GM19238 (cell line): ENCODE data around the gene SOX9.

Experiments used
- DNase-seq: peaks from one replicate; pipeline ENCODE4 v3.0.0; 2011; ENCODE audit warnings: low spot score; ENCODE audit not compliant: insufficient read length

SOX9 gene

DNA sequence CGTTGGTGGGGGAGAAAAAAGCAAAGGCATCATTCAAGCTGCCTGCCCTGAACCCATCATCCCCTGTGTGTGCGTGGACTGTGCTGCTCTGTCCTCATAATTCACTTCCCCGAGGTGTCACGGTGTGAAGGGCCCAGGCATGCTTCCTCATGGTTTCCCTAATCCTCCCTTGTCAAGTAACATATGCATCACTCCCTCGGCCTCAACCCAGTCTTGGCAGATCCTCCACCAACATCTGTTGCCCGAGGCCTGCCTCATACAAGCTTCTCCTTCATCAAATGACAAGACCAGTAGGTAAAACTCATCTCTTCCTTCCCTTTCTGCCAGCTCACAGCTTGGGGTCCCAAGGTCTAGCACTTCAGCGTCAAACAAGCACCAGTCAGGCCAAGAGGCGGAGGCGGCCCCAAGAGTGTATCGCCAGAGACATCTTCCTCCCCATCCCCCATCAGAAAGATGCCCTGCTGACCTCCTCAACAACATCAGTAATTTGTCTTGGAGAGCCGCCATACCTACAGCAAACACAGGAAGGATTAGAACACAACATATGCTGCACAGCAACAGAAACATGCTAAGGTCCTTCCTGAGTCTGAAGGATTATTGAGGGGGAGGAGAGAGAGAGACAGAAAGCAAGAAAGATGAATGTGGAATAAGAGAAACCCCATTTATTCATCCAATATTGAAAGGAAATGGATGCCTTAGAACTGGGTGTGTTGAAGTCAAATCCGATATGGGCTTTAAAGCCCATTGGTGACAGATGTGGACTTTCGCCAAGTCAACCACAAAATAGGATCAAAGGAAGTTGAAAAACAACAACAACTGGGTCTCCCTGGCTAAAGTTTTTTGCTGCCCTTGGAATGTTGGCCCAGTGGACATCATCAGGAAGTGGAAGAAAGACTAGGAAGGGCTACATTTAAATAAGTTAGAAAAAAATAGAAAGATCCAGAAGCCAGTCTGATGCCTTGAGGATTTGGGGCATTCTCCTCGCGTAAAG, 38.4 kb downstream of the SOX9 start:
- DNase-seq, result no peak

DNA sequence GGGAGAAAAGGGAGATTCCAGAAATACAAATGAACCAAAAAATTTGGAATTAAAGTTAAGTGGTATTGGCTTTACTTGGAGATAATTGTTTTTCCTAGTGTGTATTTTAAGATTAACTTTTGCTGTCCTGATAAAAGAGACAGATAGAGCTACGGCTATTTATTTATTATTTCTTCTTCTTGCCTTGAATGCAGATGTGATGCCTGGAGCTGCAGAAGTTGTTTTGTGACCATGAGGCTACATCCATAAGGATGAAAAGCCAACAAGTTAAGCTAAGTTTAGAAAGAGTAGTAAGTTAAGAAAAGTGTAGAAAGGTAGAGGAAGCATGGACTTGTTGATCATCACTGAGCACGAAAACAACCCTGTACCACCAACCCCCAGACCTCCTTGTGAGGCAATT, 41.7 kb downstream of the SOX9 start:
- DNase-seq, result no peak

DNA sequence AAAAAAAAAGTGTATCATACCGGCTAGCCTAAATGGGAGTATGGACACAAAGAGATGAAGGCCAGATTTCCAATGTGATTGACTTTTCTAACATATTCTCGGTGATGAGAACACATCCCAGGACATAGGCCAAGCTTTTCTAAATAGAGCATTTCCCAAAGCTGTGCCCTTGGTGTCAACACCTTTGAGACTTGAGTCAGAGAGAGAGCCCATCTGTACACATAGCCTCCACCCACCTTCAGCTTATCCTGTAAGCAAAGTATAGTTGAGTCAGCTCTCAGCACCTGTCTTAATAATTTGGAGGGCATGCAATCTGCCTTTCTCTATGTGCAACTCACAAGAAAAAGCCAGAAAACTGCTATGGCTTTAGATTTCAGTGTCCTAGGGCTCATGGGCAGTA, 42.7 kb downstream of the SOX9 start:
- DNase-seq, result no peak

DNA sequence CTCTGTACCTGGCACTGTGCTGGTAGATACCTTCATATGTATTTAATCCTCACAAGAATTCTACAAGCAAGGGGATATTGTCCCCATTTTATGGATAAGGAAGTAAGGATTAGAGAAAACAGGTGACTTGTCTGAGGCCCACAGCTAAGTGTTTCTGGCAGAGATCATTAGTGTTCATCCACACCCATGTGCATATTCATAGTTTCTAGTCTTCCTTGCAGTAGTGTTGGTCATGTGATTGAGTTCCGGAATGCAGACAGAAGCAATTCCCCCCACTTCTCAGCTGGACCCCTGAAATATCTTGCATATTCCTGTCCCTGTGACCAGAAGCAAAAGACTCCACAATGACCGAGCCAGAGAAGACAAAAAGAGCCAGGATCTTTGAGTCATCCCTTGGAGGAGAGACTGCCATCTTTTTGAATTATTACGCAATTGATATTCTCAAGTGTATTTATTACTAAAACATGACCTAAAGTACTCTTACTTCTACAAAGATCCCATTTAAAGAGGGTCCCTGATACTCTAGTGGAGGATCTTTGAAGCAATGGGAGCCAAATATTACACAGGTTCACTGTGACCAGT, 43.4 kb downstream of the SOX9 start:
- DNase-seq, result no peak

DNA sequence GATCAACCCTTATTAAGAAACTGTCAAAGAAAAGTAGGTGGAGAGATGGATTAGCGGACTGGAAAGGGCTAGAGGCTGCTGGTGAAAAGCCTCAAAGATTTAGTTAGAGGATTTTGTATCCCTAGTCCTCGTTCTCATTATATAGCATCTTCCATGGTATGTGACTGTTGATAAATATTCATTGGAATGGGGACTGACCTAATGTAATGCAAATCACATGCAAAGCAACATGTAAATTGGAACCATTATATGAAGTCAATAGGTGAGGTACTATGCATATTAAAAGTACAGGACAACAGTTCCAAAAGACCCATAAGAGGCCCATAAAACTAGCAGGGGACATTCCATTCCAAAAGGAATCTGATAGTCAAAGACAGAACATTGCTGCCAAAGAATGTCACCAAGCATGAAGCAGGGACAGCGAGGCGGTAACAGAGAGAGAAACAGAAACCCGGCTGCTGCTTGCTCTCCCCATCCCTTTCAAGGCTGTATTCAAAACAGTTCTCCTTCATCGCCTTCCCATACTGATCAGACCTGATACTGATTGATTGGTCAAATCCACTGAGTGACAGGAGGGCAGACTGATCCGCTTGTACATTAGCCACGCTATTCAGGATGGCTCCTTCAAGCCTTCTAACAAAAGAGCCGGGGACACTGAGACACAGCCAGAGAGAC, 44.5 kb downstream of the SOX9 start:
- no peak for DNase-seq

DNA sequence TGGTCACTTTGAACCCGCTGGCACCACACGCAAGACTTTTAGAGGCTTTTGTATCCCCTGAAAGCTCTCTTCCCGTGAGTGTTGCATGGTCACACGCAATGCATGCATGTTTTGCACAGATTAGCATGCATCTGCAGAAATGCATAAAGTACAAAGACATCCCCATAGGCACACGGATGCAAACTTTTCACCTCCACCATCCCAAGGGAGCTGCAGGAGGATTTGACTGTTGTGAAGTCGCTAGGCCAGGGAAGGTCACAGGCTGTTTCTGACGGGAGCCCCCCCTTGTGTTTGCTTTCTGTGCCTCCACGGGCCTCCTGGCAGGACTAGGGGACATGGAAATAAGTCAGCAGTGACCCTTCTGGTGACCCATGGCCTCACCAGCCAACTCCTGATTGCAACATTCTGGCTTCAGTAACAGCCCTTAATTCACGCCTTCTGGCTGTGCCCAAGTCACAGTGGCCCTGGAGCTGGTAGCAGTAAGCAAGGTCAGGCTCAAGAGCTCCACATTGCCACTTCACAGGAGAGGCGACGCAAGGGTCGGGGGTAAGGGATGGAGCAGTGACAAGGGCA, 45.1 kb downstream of the SOX9 start:
- DNase-seq, result no peak

DNA sequence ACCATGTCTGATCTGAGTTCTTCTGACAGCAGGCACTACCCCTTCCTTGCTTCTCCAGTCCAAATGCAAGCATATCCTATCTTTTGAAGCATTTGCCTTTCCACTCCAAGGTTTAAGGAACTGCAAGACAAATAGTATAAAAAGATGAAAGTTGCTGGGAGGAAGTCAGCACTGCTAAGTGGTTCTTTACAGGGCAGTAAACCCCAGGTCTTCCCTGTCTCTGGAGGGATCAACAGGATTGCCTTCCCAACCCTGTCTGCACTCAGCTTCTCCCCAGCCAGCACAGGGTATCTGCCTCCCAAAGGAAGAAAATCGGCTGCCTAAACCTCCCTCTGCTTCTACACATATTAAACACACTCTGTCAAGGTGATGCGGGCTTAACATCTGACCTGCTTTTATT, 46.8 kb downstream of the SOX9 start:
- DNase-seq, result no peak

DNA sequence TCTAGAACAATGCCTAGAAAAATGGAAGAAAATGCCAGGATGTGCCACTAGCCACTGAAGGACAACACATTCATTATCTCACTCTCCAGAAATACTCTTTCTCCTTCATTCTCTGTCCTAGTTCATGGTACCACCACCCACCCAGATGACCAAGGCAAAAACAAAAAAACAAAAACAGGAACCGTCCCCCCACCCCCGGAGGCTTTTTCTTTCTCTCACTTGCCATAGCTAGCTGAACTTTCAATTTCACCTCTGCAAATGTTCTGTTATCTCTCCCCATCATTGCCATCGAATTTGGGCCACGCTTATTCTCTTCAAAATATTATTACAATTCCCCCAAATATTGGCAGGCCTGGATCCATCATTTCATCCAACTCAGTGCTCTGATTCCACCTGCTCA, 49.0 kb downstream of the SOX9 start:
- no peak for DNase-seq

DNA sequence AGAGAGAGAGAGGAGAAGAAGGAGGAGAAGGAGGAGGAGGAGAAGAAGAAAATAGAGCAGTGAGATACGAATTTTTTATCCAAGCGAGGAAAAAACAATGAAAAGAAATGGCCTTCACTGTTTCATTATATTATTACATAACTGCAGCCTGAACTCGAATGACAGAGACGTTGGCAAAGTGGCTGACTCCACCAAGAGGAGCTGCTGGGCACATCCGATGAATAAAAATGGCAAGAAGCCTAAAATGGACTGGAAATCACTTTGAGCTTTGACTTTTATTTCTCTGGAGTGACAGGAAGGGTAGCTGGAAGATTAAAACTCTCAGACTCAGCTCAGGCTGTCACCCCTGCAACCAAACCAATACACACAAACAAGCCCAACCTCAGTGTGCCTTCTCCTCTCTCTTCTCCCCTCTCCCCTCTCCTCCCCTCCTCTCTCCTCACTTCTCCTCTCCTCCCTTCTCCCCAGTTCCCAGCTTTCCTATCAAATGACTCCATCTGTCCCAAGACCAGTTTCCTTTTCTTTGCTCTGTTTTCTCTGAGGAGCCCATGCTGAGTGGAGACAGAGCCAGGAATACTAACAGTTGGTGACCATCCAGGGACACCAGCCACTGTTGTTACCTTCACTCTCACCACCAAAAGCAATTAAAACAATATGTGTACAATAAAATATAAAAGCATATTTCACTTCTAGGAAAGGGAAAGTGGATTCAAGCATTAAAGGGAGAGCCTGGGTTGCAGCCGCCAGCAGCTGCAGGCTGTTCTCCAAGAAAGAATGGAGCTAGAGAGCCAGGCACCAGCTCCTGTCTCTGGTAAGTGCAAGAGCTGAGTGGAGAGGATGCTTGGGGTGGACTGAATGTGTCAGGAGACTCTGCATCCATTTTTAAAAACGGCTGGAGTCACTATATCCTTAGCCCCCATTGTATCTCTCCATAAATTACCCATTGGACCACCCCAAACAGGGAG, 51.2 kb downstream of the SOX9 start:
- no peak for DNase-seq

DNA sequence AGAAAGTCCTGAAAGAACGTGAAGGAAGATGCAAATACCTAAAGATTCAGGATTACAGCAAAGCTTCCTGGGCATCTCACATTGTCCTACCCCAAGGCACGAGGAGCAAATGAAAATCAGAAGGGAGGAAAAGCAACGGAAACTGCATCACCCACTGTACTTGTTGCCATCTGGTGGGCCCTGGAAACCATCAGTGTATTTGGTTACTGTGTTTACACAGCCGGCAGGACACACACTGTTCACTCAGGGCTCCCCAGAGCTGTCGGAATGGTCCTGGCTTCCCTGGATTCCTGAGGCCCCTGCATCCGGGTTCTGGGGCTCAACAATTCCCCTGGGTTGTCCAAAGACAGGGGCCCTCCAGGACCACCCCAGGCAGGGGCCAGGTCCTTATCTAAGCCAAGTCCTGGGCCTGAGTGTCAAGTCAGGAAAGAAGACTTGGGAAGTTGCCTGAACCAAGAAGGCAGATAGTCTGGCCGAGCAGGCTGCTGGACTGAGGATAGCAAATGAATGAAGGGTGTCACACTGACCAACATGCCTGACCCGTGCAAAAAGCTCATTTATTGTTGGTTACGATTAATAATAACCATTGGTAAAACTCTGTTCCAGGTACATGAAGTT, 52.8 kb downstream of the SOX9 start:
- DNase-seq, result no peak

DNA sequence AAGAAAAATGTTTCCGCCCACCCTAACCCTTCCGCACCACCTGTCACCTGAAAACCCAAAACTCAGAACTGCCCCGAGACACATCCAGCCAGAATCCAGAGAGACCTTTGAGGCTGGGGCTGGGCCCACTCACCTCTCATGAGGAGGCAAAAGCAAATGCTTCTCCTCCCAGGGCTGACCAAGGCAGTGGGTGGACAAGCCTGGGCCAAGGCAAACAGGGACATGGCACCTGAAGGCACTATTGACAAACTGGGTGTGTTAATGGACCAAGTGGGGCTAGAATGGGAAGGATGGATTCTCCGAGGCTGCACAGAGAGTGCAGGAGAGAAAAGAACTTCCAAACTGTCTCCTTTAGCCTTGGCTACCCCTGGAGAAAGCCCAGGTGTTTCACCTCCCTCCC, 54.4 kb downstream of the SOX9 start:
- no peak for DNase-seq
